Heart left ventricle (tissue), 13 donors: ENCODE measurements around the gene LY6G5B.

Experiments used
- POLR2A ChIP-seq, 2 donors: fragments of 450-650 bp; IDR thresholded peaks; one replicate each; pipeline ENCODE4 v1.6.1; 2017; ENCODE audit warnings: antibody characterized with exemption in 2 of 2, mild to moderate bottlenecking in 2 of 2, moderate library complexity in 2 of 2
- TF ChIP-seq, protein P1 (sequence below), 12 donors: fragments of 200-600 bp; sonication (generic) in 4 of 12; IDR thresholded peaks; one replicate each; pipeline versions ENCODE4 v1.5.0 to v1.8.0; 2018 to 2022; ENCODE audit warnings: antibody characterized with exemption in 12 of 12, mild to moderate bottlenecking in 5 of 12
- donor health status: ischemic (EF 13 %, LVEDD 7.1; RV severe dilation, severe dysfunction).
- donor health status: DM: no; HTN: yes; CAD: no.
- donor health status: DM: no; HTN: no; CAD: no.
- donor health status: ischemic (EF 25% LVEDD 6.9; RV normal size, moderate dysfunction).
- donor health status: ischemic (EF 25% LVEDD 5.7; RV mildly dilated, moderate dysfunction).
- donor health status: ischemic (EF 35%, LVEDD 5.7; RV mildly dilated, moderate dysfunction).
- donor health status: nonischemic (EF 11% LVEDD 7.7; RV severe dilation, severe dysfunction).
- donor health status: DM: yes; HTN: yes; CAD: no.
- donor health status: PGD.
- donor health status: ischemic (EF 29% LVEDD 5.4; RV normal size, mild dysfunction).
- donor health status: nonischemic (EF 23%, LVEDD 6.1; RV moderate dilation, normal function).

- TF ChIP-seq POLR2A (IDR thresholded peaks at IDR 0.05), result no peak
- TF ChIP-seq, protein P1, sequence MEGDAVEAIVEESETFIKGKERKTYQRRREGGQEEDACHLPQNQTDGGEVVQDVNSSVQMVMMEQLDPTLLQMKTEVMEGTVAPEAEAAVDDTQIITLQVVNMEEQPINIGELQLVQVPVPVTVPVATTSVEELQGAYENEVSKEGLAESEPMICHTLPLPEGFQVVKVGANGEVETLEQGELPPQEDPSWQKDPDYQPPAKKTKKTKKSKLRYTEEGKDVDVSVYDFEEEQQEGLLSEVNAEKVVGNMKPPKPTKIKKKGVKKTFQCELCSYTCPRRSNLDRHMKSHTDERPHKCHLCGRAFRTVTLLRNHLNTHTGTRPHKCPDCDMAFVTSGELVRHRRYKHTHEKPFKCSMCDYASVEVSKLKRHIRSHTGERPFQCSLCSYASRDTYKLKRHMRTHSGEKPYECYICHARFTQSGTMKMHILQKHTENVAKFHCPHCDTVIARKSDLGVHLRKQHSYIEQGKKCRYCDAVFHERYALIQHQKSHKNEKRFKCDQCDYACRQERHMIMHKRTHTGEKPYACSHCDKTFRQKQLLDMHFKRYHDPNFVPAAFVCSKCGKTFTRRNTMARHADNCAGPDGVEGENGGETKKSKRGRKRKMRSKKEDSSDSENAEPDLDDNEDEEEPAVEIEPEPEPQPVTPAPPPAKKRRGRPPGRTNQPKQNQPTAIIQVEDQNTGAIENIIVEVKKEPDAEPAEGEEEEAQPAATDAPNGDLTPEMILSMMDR (IDR thresholded peaks at IDR 0.05), result no peak
These were observed 38.4 kb downstream of the LY6G5B start for GRCh38 chr6:31708224-31708623.
